Measurements from ENCODE around the gene RHOC. TPM values are rescaled to one million over a fixed set of nuclear protein-coding genes. Genes with fewer than 3 reads are reported as not detected.
A peak's percentile ranks its signal among the peaks of the same experiment; 100 is the strongest.

Gene RHOC
- total RNA-seq, 1 donor from 2014 or later: 300 TPM

DNA sequence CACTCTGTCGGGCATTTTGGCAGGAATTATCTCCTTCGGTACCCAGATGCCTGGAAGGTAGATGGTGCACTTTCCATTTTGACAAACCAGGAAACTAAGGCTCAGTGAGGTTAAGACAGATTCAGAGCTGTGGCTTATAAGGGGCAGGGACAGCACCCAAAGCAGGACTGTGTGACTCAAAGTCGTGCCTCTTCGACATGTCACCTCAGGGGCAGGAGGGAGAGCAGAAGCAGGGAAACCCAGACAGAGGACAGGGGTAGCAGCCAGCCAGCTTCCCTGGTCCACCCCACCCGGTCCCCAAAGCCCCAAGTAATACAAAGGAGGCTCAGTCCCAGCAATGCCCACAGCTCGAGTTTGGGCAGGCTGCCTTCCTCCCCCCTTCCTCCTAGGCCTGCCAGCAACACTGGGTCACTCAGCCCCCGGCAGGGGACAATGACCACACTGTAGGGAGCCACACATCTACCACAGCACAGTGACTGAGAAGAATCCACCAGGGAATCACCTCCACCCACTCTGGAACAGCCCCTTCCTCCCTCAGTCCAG is 2.5 kb downstream of the RHOC start:
- TF ChIP-seq, protein P1, sequence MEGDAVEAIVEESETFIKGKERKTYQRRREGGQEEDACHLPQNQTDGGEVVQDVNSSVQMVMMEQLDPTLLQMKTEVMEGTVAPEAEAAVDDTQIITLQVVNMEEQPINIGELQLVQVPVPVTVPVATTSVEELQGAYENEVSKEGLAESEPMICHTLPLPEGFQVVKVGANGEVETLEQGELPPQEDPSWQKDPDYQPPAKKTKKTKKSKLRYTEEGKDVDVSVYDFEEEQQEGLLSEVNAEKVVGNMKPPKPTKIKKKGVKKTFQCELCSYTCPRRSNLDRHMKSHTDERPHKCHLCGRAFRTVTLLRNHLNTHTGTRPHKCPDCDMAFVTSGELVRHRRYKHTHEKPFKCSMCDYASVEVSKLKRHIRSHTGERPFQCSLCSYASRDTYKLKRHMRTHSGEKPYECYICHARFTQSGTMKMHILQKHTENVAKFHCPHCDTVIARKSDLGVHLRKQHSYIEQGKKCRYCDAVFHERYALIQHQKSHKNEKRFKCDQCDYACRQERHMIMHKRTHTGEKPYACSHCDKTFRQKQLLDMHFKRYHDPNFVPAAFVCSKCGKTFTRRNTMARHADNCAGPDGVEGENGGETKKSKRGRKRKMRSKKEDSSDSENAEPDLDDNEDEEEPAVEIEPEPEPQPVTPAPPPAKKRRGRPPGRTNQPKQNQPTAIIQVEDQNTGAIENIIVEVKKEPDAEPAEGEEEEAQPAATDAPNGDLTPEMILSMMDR (IDR thresholded peaks at IDR 0.05; ENCODE audit: unreplicated experiment): no peak
- Mint-ChIP-seq H3K36me3 (ENCODE audit: low read depth, unreplicated experiment) (peaks cover 44% of the 10 kb centered on the region), H3K4me1 (ENCODE audit: unreplicated experiment) (peaks cover 66% of the 10 kb centered on the region), H3K27ac (ENCODE audit: unreplicated experiment) (no peak overlapping the region), H3K9me3 (ENCODE audit: unreplicated experiment) (no peaks in the 10 kb centered on the region), H3K27me3 (ENCODE audit: unreplicated experiment) (peaks cover 29% of the 10 kb centered on the region), H3K4me3 (ENCODE audit: unreplicated experiment) (peak overlapping the region; percentile 100)
- no peak for DNase-seq (ENCODE audit: low spot score)

GRCh38 chr1:112703706-112704105 is 3.2 kb downstream of the RHOC start:
- Mint-ChIP-seq H3K27ac (ENCODE audit: unreplicated experiment) (peak overlapping the region; percentile 24), H3K36me3 (ENCODE audit: low read depth, unreplicated experiment) (peaks cover 45% of the 10 kb centered on the region), H3K27me3 (ENCODE audit: unreplicated experiment) (peaks cover 30% of the 10 kb centered on the region), H3K9me3 (ENCODE audit: unreplicated experiment) (no peaks in the 10 kb centered on the region), H3K4me3 (ENCODE audit: unreplicated experiment) (peak overlapping the region; percentile 51), H3K4me1 (ENCODE audit: unreplicated experiment) (peaks cover 74% of the 10 kb centered on the region)
- TF ChIP-seq, protein P1 (IDR thresholded peaks at IDR 0.05; ENCODE audit: unreplicated experiment): no peak
- no peak for DNase-seq (ENCODE audit: low spot score)

DNA sequence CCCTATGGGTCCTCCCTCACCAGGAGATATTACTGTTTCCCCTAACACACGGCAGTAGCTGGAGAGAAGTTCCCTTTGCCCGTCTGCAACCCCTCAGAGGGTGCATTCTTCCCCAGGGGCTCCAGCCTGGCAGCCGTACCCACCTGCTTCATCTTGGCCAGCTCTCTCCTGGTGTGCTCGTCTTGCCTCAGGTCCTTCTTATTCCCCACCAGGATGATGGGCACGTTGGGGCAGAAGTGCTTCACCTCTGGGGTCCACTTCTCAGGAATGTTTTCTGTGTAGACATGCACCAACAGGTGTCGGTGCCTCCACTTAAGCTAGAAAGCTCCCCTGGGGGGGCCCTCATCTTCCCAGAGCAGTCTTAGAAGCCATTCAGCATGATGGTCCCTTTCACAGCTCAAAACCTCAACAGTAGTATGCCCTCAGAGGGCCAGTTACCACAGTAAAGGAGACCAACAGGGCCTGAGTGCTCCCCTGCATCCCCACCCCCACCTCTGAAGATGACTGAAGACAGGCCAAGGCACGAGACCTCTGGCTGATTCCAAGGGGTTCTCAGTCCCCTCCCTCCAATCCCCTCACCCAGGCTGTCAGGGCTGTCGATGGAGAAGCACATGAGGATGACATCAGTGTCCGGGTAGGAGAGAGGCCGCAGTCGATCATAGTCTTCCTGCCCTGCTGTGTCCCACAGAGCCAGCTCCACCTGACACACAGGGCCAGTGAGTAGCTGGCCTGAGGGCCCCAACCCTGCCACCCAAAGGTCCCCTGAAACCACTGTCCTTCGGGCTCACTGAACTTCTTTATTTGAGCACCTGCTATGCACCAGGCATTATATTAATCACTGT is 4.3 kb downstream of the RHOC start:
- peaks cover 41% of the 10 kb centered on the region for H3K36me3 Mint-ChIP-seq (ENCODE audit: low read depth, unreplicated experiment)
- peak overlapping the region; percentile 57 for H3K27ac Mint-ChIP-seq (ENCODE audit: unreplicated experiment)
- H3K9me3 Mint-ChIP-seq (ENCODE audit: unreplicated experiment): no peaks in the 10 kb centered on the region
- peaks cover 30% of the 10 kb centered on the region for H3K27me3 Mint-ChIP-seq (ENCODE audit: unreplicated experiment)
- DNase-seq (ENCODE audit: low spot score): no peak
- TF ChIP-seq, protein P1 (IDR thresholded peaks at IDR 0.05; ENCODE audit: unreplicated experiment): no peak
- H3K4me3 Mint-ChIP-seq (ENCODE audit: unreplicated experiment): peak overlapping the region; percentile 78
- H3K4me1 Mint-ChIP-seq (ENCODE audit: unreplicated experiment): peaks cover 71% of the 10 kb centered on the region

GRCh38 chr1:112702067-112702395 is 4.9 kb downstream of the RHOC start:
- no peak for DNase-seq (ENCODE audit: low spot score)
- Mint-ChIP-seq H3K4me1 (ENCODE audit: unreplicated experiment) (peaks cover 70% of the 10 kb centered on the region), H3K9me3 (ENCODE audit: unreplicated experiment) (no peaks in the 10 kb centered on the region), H3K36me3 (ENCODE audit: low read depth, unreplicated experiment) (peaks cover 41% of the 10 kb centered on the region), H3K27me3 (ENCODE audit: unreplicated experiment) (peaks cover 28% of the 10 kb centered on the region), H3K4me3 (ENCODE audit: unreplicated experiment) (peak overlapping the region; percentile 78), H3K27ac (ENCODE audit: unreplicated experiment) (peak overlapping the region; percentile 88)
- TF ChIP-seq, protein P1 (IDR thresholded peaks at IDR 0.05; ENCODE audit: unreplicated experiment): no peak

All from endothelial cell (in vitro differentiated cells).